Fibroblast of lung (primary cell): ENCODE results near the gene PPP1R1B. TPM values are rescaled to one million over a fixed set of nuclear protein-coding genes. Genes with fewer than 3 reads are reported as not detected.

ENCODE experiments used
- DNase-seq, 2 donors: peaks; one replicate each; pipeline versions ENCODE4 v3.0.0 to v3.0.0-alpha.2; 2010; ENCODE audit warnings: low read depth in 2 of 2
- H2AFZ ChIP-seq: 2 replicates; pipeline ENCODE4 v1.5.1; 2012; ENCODE audit warnings: low read length, control low read depth, inconsistent platforms
- H3K27ac ChIP-seq: 2 replicates; pipeline ENCODE4 v1.5.1; 2011; ENCODE audit warnings: low read length, control low read depth; ENCODE audit not compliant: insufficient read depth
- H3K27me3 ChIP-seq: 2 replicates; pipeline ENCODE4 v1.5.1; 2011; ENCODE audit warnings: mild to moderate bottlenecking, low read length; ENCODE audit not compliant: control insufficient read depth, insufficient read depth
- H3K36me3 ChIP-seq: 2 replicates; pipeline ENCODE4 v1.5.1; 2011; ENCODE audit warnings: low read length; ENCODE audit not compliant: control insufficient read depth, insufficient read depth
- H3K4me1 ChIP-seq: 2 replicates; pipeline ENCODE4 v1.5.1; 2011; ENCODE audit warnings: low read length; ENCODE audit not compliant: control insufficient read depth, insufficient read depth; ENCODE audit errors: extremely low read depth
- H3K4me2 ChIP-seq: 2 replicates; pipeline ENCODE4 v1.5.1; 2011; ENCODE audit warnings: low read length, control low read depth; ENCODE audit not compliant: insufficient read depth; ENCODE audit errors: extremely low read depth
- H3K4me3 ChIP-seq, 4 experiments: fragments of 200-600 bp in 1 of 4; sonication (generic) in 1 of 4; replicated peaks in 1 of 4; 2 replicates each; pipeline ENCODE4 v1.5.1; 2011 to 2016; ENCODE audit warnings: low read length in 4 of 4, low read depth in 3 of 4, mild to moderate bottlenecking in 3 of 4, control low read depth in 2 of 4, inconsistent platforms in 1 of 4, mixed read lengths in 1 of 4; ENCODE audit not compliant: insufficient read depth in 1 of 4; ENCODE audit errors: control extremely low read depth in 1 of 4
- H3K79me2 ChIP-seq: 2 replicates; pipeline ENCODE4 v1.5.1; 2012; ENCODE audit warnings: mild to moderate bottlenecking, low read length, inconsistent platforms; ENCODE audit not compliant: control insufficient read depth, insufficient read depth
- H3K9ac ChIP-seq: 2 replicates; pipeline ENCODE4 v1.5.1; 2011; ENCODE audit warnings: mild to moderate bottlenecking, low read length, control low read depth; ENCODE audit not compliant: insufficient read depth
- H3K9me3 ChIP-seq: 2 replicates; pipeline ENCODE4 v1.5.1; 2012; ENCODE audit warnings: low read depth, low read length; ENCODE audit not compliant: control insufficient read depth, insufficient read depth
- H4K20me1 ChIP-seq: 2 replicates; pipeline ENCODE4 v1.5.1; 2011; ENCODE audit warnings: low read length; ENCODE audit not compliant: control insufficient read depth, insufficient read depth; ENCODE audit errors: extremely low read depth
- EZH2 ChIP-seq: IDR thresholded peaks from 2 replicates; pipeline ENCODE4 v1.5.1; 2012; ENCODE audit warnings: low read length, control low read depth, mild to moderate bottlenecking; ENCODE audit errors: missing control alignments
- polyA plus RNA-seq, 2 donors: library from polyadenylated mRNA; depleted of rRNA in 1 of 2; stranded (reverse) in 1 of 2; unstranded in 1 of 2; fragments of >200 nt; gene quantifications; 2 replicates each; pipeline ENCODE4 v1.2.1, GENCODE V29; 2011 to 2012; ENCODE audit warnings: missing spikeins in 1 of 2
- total RNA-seq: library from RNA; depleted of rRNA; stranded (reverse); fragments of >200 nt; gene quantifications from 2 replicates; pipeline ENCODE4 v1.2.1, GENCODE V29; 2014
- TF ChIP-seq, protein P1 (sequence below), 2 donors: IDR thresholded peaks in 1 of 2; conservative IDR thresholded peaks in 1 of 2; 1 replicate in 1 of 2; 2 replicates in 1 of 2; pipeline ENCODE4 v1.5.1; 2011 to 2012; ENCODE audit warnings: low read length in 2 of 2, control low read depth in 1 of 2, inconsistent platforms in 1 of 2, low read depth in 1 of 2, mild to moderate bottlenecking in 1 of 2

Gene PPP1R1B
- total and polyA plus RNA-seq, 2 donors (not counting 1 experiment from before 2014, with no cell fraction given), result under 0.01 to 0.05 TPM

DNA sequence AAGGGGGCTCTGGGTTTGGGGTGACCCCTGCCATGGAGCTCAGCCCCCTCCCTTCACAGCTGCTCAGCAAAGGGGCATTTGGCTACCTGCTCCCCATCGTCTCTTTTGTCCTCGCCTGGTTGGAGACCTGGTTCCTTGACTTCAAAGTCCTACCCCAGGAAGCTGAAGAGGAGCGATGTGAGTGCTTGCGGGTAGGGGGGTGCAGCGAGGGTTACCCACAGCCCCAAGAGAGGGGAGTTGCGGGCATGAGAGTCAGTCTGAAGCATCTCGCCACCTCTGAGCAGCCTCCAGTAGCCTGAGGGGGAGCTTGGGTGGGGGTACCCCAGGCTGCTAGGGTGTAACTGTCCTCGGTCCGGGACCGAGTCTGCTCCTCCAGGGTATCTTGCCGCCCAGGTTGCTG lies 31.6 kb downstream of the PPP1R1B start:
- no peak for TF ChIP-seq EZH2
- no peak for DNase-seq
- H3K9ac ChIP-seq, result no peak overlapping the region
- H3K4me3 ChIP-seq, result no peak overlapping the region
- H2AFZ ChIP-seq, result no peak overlapping the region
- no peak overlapping the region for H3K27ac ChIP-seq
- H3K4me1 ChIP-seq, result no peaks in the 10 kb centered on the region
- no peaks in the 10 kb centered on the region for H3K9me3 ChIP-seq
- peaks cover 10% of the 10 kb centered on the region for H3K36me3 ChIP-seq
- H3K4me2 ChIP-seq, result no peak overlapping the region
- H3K79me2 ChIP-seq, result no peaks in the 10 kb centered on the region
- no peaks in the 10 kb centered on the region for H4K20me1 ChIP-seq
- H3K27me3 ChIP-seq, result no peaks in the 10 kb centered on the region

DNA sequence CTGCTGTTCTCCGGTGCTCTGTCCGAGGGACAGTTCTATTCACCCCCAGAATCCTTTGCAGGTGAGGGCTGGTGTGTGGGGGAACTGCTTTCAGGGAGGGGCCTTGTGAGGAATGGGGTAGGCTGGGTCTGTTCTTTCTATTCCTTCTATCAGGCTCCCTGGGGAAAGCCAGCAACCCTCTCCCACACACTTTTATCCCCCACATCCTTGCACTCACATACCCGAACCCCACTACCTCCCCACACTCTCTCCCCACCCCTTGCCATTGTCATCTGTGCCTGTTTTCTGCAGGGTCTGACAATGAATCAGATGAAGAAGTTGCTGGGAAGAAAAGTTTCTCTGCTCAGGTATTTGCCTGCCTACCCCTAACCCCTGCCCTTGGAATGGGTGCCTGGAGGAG lies 32.0 kb downstream of the PPP1R1B start:
- H3K79me2 ChIP-seq, result no peaks in the 10 kb centered on the region
- H2AFZ ChIP-seq, result no peak overlapping the region
- H3K27ac ChIP-seq, result no peak overlapping the region
- peaks cover 10% of the 10 kb centered on the region for H3K36me3 ChIP-seq
- no peak overlapping the region for H3K4me2 ChIP-seq
- no peak overlapping the region for H3K9ac ChIP-seq
- no peaks in the 10 kb centered on the region for H3K9me3 ChIP-seq
- no peaks in the 10 kb centered on the region for H3K27me3 ChIP-seq
- DNase-seq, result no peak
- no peak for TF ChIP-seq EZH2
- TF ChIP-seq, protein P1, sequence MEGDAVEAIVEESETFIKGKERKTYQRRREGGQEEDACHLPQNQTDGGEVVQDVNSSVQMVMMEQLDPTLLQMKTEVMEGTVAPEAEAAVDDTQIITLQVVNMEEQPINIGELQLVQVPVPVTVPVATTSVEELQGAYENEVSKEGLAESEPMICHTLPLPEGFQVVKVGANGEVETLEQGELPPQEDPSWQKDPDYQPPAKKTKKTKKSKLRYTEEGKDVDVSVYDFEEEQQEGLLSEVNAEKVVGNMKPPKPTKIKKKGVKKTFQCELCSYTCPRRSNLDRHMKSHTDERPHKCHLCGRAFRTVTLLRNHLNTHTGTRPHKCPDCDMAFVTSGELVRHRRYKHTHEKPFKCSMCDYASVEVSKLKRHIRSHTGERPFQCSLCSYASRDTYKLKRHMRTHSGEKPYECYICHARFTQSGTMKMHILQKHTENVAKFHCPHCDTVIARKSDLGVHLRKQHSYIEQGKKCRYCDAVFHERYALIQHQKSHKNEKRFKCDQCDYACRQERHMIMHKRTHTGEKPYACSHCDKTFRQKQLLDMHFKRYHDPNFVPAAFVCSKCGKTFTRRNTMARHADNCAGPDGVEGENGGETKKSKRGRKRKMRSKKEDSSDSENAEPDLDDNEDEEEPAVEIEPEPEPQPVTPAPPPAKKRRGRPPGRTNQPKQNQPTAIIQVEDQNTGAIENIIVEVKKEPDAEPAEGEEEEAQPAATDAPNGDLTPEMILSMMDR (conservative IDR thresholded peaks at IDR 0.05 in 1 of 2, IDR thresholded peaks at IDR 0.05 in 1 of 2; ENCODE audit: low read depth in 1 of 2, low read length in 2 of 2), result no peak
- no peaks in the 10 kb centered on the region for H3K4me1 ChIP-seq
- no peak overlapping the region for H3K4me3 ChIP-seq
- no peaks in the 10 kb centered on the region for H4K20me1 ChIP-seq

DNA sequence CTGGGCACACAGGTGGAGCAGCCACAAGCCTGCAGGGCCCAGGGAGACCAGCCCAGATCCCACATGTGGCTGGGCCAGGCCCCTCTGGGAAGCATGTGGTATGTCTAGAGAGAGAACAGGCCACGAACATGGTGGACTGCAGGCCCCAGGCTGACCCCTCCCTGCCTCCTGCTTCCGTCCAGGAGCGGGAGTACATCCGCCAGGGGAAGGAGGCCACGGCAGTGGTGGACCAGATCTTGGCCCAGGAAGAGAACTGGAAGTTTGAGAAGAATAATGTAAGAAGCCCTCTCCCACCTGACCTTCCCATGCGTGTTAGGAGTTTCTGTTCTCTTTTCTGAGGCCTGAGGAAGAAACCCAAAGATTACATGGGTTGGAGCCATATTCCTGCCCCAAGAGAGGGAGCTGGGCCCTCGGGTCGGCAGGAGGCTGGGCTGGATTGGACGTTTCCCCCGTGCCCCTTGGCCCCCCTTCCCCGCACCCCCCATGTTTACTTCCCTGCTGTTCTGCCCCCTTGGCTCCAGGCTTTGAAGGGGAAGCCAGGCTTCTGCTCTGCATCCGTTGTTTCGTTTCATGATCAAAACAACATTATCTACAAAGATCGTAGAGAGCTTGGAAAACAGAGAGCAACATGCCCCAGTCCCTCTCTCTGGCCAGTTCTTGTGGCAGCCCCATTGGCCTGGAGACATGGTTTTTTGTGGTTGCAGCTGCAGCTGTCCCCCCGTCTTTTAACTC lies 32.7 kb downstream of the PPP1R1B start:
- H3K27ac ChIP-seq, result no peak overlapping the region
- no peak for DNase-seq

More for the DNA sequence above, 32.7 kb downstream of the PPP1R1B start:
- no peaks in the 10 kb centered on the region for H4K20me1 ChIP-seq
- peaks cover 10% of the 10 kb centered on the region for H3K36me3 ChIP-seq
- no peaks in the 10 kb centered on the region for H3K27me3 ChIP-seq
- H3K9me3 ChIP-seq, result no peaks in the 10 kb centered on the region
- TF ChIP-seq EZH2, result no peak
- TF ChIP-seq, protein P1 (conservative IDR thresholded peaks at IDR 0.05 in 1 of 2, IDR thresholded peaks at IDR 0.05 in 1 of 2; ENCODE audit: low read depth in 1 of 2, low read length in 2 of 2), result no peak
- H3K4me2 ChIP-seq, result no peak overlapping the region
- no peak overlapping the region for H3K4me3 ChIP-seq
- H3K4me1 ChIP-seq, result no peaks in the 10 kb centered on the region
- H3K9ac ChIP-seq, result no peak overlapping the region
- H3K79me2 ChIP-seq, result no peaks in the 10 kb centered on the region
- no peak overlapping the region for H2AFZ ChIP-seq
